KOPT-K1 (cell line): ENCODE measurements around the gene XPNPEP1.

ENCODE experiments used
- H3K27ac ChIP-seq: fragments of 200-600 bp; sonication (generic); 2 replicates; pipeline ENCODE4 v1.5.1; 2016; ENCODE audit warnings: antibody characterized with exemption, mild to moderate bottlenecking, low read depth, low read length; ENCODE audit not compliant: poor library complexity, severe bottlenecking
- H3K36me3 ChIP-seq: fragments of 200-600 bp; sonication (generic); 2 replicates; pipeline ENCODE4 v1.5.1; 2017; ENCODE audit warnings: antibody characterized with exemption, mild to moderate bottlenecking, low read length, moderate library complexity; ENCODE audit not compliant: insufficient read depth
- H3K9me3 ChIP-seq: fragments of 200-600 bp; sonication (generic); 2 replicates; pipeline ENCODE4 v1.5.1; 2017; ENCODE audit warnings: antibody characterized with exemption, low read length, mild to moderate bottlenecking; ENCODE audit not compliant: insufficient read depth, poor library complexity, severe bottlenecking

Gene XPNPEP1

GRCh38 chr10:109895095-109895818 is 28.1 kb downstream of the XPNPEP1 start:
- Histone ChIP-seq H3K9me3 (no peaks in the 10 kb centered on the region), H3K36me3 (peaks cover 82% of the 10 kb centered on the region), H3K27ac (no peak overlapping the region)

- H3K9me3 ChIP-seq = no peaks in the 10 kb centered on the region
- peaks cover 79% of the 10 kb centered on the region for H3K36me3 ChIP-seq
- H3K27ac ChIP-seq = no peak overlapping the region
Observed at GRCh38 chr10:109894516-109894915, 28.8 kb downstream of the XPNPEP1 start.

- H3K27ac ChIP-seq = no peak overlapping the region
- H3K36me3 ChIP-seq = peaks cover 74% of the 10 kb centered on the region
- no peaks in the 10 kb centered on the region for H3K9me3 ChIP-seq
Observed at GRCh38 chr10:109893386-109893785, 29.9 kb downstream of the XPNPEP1 start.

- H3K9me3 ChIP-seq = no peaks in the 10 kb centered on the region
- peaks cover 74% of the 10 kb centered on the region for H3K36me3 ChIP-seq
- H3K27ac ChIP-seq = no peak overlapping the region
Observed at GRCh38 chr10:109892931-109893330, 30.4 kb downstream of the XPNPEP1 start.

- peaks cover 79% of the 10 kb centered on the region for H3K36me3 ChIP-seq
- peak overlapping the region; percentile 21 for H3K27ac ChIP-seq
- H3K9me3 ChIP-seq = no peaks in the 10 kb centered on the region
Observed at GRCh38 chr10:109892117-109892516, 31.2 kb downstream of the XPNPEP1 start.

GRCh38 chr10:109891105-109891504 is 32.2 kb downstream of the XPNPEP1 start:
- H3K36me3 ChIP-seq = peaks cover 80% of the 10 kb centered on the region
- H3K9me3 ChIP-seq = no peaks in the 10 kb centered on the region
- no peak overlapping the region for H3K27ac ChIP-seq

- Histone ChIP-seq H3K36me3 (peaks cover 82% of the 10 kb centered on the region), H3K27ac (no peak overlapping the region), H3K9me3 (no peaks in the 10 kb centered on the region)
Observed at GRCh38 chr10:109889867-109890266, 33.4 kb downstream of the XPNPEP1 start.

GRCh38 chr10:109887776-109888175 is 35.5 kb downstream of the XPNPEP1 start:
- Histone ChIP-seq H3K36me3 (peaks cover 90% of the 10 kb centered on the region), H3K27ac (no peak overlapping the region), H3K9me3 (no peaks in the 10 kb centered on the region)

- Histone ChIP-seq H3K27ac (no peak overlapping the region), H3K36me3 (peaks cover 92% of the 10 kb centered on the region), H3K9me3 (no peaks in the 10 kb centered on the region)
Observed at GRCh38 chr10:109887243-109887642, 36.1 kb downstream of the XPNPEP1 start.

- Histone ChIP-seq H3K9me3 (no peaks in the 10 kb centered on the region), H3K27ac (no peak overlapping the region), H3K36me3 (peaks cover 92% of the 10 kb centered on the region)
Observed at GRCh38 chr10:109886781-109887140, 36.5 kb downstream of the XPNPEP1 start.

- H3K27ac ChIP-seq = no peak overlapping the region
- H3K36me3 ChIP-seq = peaks cover 88% of the 10 kb centered on the region
- no peaks in the 10 kb centered on the region for H3K9me3 ChIP-seq
Observed at GRCh38 chr10:109886037-109886780, 37.1 kb downstream of the XPNPEP1 start.

- no peak overlapping the region for H3K27ac ChIP-seq
- peaks cover 90% of the 10 kb centered on the region for H3K36me3 ChIP-seq
- no peaks in the 10 kb centered on the region for H3K9me3 ChIP-seq
Observed at GRCh38 chr10:109883859-109884771, 39.2 kb downstream of the XPNPEP1 start.

- Histone ChIP-seq H3K27ac (no peak overlapping the region), H3K9me3 (no peaks in the 10 kb centered on the region), H3K36me3 (peaks cover 86% of the 10 kb centered on the region)
Observed at GRCh38 chr10:109882251-109883057, 40.9 kb downstream of the XPNPEP1 start.

GRCh38 chr10:109881769-109882057 is 41.6 kb downstream of the XPNPEP1 start:
- Histone ChIP-seq H3K36me3 (peaks cover 86% of the 10 kb centered on the region), H3K27ac (peak overlapping the region; percentile 52), H3K9me3 (no peaks in the 10 kb centered on the region)
